ENCODE measurements around the gene JAKMIP1.

DNA sequence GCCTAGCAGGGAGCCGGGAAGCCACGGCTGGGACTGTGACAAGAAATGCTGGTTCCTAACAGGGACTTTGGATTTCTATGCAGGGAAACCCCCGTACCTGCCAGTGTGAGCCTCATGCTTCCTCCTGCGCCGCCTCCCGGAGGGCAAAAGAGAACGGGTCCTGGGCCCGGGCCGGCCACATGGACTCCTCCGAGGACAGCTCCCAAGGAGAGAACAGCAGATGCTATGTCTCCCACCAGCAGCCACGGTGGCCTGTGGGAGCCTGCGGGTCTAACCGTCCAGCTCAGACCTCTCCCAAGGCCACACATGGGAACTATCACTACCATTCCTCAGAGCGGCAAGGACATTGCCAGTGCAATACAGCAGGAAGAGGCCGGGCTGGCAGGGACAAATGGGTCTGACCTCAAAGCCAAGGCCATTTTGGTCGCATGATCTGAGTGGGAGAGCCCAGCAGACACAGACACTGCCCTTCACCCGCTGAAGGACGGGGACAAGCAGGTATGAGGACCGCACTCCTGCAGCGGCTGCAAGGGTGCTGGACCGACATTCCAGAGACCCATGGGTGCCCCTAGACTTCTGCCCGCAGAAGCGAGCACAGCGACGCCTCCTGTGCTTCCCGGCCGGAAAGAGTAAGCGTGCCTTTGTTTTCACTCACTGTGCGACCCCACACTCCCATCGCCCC is 177.6 kb downstream of the JAKMIP1 start:
- TF ChIP-seq, protein P1, sequence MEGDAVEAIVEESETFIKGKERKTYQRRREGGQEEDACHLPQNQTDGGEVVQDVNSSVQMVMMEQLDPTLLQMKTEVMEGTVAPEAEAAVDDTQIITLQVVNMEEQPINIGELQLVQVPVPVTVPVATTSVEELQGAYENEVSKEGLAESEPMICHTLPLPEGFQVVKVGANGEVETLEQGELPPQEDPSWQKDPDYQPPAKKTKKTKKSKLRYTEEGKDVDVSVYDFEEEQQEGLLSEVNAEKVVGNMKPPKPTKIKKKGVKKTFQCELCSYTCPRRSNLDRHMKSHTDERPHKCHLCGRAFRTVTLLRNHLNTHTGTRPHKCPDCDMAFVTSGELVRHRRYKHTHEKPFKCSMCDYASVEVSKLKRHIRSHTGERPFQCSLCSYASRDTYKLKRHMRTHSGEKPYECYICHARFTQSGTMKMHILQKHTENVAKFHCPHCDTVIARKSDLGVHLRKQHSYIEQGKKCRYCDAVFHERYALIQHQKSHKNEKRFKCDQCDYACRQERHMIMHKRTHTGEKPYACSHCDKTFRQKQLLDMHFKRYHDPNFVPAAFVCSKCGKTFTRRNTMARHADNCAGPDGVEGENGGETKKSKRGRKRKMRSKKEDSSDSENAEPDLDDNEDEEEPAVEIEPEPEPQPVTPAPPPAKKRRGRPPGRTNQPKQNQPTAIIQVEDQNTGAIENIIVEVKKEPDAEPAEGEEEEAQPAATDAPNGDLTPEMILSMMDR (IDR thresholded peaks at IDR 0.05) = no peak
- no peak for TF ChIP-seq POLR2AphosphoS5 (IDR thresholded peaks at IDR 0.05; ENCODE audit: low read depth, low read length)
- no peak for TF ChIP-seq REST (IDR thresholded peaks at IDR 0.05; ENCODE audit: insufficient read depth in 1 of 2, low read depth in 2 of 2, low read length in 1 of 2)
